Stimulated activated CD4-positive, alpha-beta T cell treated with anti-CD3 and anti-CD28 coated beads, Interleukin-12 subunit alpha, Interleukin-12 subunit beta, amount 100 ng/mL, for 48 hours (primary cell): Measurements from ENCODE around the gene TMBIM6.
"Not testable (repeated sequence)": the region's sequence is repeated elsewhere in the genome, so short reads cannot be mapped to it uniquely, and the experiment has no call there.

Experiments used
- DNase-seq, 3 donors: peaks; one replicate each; pipeline ENCODE4 v3.0.0-alpha.2; 2020; ENCODE audit warnings: low read depth in 2 of 3, low spot score in 1 of 3

The TMBIM6 gene, protein sequence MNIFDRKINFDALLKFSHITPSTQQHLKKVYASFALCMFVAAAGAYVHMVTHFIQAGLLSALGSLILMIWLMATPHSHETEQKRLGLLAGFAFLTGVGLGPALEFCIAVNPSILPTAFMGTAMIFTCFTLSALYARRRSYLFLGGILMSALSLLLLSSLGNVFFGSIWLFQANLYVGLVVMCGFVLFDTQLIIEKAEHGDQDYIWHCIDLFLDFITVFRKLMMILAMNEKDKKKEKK

GRCh38 chr12:49740930-49741881 lies at the start of gene TMBIM6:
Gene TMBIM6, plus strand, starts transcription at chr12:49741557. Its CDS starts 10,937 bp downstream, at chr12:49752494.
- DNase-seq = peak; percentile 98 to 99 (median 99)

DNA sequence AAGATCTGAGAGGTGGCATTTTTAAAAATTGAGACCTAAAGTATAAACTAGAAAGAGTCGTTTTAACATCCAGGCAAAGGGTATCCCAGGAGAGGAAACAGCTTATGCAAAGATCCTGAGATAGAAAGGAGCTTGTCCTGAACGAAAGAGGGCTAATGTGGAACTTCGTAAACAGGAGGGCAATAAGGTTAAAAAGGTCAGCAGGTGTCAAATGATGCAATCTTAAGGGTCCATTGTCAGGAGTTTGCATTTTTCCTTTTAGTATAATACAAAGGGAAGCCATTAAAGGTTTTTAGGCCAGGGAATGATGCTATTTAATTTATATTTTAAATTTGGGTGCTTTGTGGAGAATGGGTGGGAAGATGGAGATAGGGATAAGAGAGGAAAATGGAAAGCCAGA lies 48.5 kb upstream of the TMBIM6 start:
- no peak for DNase-seq

- DNase-seq = no peak
Measured at GRCh38 chr12:49693931-49694444, 47.4 kb upstream of the TMBIM6 start.

- no peak for DNase-seq
Measured at GRCh38 chr12:49696723-49697122, 44.6 kb upstream of the TMBIM6 start.

DNA sequence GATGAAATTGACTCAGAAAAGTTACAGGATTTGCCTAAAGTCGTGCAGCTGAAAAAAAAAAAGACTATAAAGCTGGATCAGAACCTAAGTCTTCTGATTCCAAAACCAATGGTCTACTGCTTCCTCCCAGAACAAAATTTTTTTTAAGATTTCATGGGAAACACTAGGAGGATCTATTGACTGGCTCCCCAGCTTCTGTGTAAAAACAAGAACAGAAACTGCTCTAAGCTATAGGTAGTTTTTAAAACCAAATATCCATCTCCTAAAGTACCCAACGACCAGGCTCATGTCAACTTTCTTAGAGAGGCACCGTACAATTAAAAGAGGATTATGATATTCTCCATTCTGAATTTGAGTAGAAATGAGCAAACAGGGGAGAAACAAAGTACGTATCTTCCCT lies 43.5 kb upstream of the TMBIM6 start:
- no peak for DNase-seq

GRCh38 chr12:49698619-49699545 lies 42.5 kb upstream of the TMBIM6 start:
- DNase-seq = peak; percentile 28 to 43 (median 35)

GRCh38 chr12:49702009-49702408 lies 39.3 kb upstream of the TMBIM6 start:
- DNase-seq = no peak

- DNase-seq = no peak
Measured at GRCh38 chr12:49702676-49703215, 38.6 kb upstream of the TMBIM6 start.

- DNase-seq = peak; percentile 30 to 46 (median 45)
Measured at GRCh38 chr12:49703647-49704137, 37.7 kb upstream of the TMBIM6 start.

GRCh38 chr12:49705479-49706134 lies 35.8 kb upstream of the TMBIM6 start:
- DNase-seq = peak in 1 of 3 donors; percentile 5

DNA sequence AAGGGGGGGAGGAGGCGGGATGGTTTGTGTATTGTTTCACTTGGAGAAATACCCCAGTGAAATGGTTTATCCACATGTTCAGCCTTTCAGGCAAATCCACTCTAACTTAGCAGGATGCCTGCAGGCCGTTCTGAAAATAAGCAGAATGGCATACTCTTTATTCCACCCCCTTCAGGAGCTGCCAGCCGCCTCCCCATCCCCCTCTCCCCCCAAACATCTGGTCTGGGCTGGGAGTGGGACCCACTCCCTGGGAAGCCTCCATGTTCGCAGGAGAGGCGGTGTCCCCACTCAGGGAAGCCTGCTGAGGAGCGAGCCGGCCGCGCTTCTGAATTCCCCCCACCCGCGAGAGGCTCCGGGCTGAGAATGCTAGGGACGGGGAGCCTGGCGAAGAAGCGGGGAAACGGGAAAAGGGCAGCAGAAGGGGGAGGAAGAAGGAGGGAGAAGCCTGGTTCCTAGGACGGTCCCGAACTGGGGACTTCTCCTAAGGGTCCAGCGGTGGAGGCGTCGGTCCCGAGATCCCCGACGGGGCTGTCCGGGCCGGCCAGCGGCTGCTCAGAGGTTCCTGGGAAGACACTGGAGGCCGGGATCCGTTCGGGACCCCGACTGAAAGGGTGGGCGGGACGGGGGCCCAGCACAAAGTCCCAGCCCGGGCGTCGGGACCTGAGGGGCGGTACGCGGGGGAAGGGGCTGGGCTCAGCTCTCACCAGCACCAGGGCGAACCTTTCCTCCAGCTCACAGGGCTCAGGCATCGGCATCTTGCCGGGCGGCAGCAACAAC lies 34.8 kb upstream of the TMBIM6 start:
- DNase-seq = no peak

GRCh38 chr12:49707128-49707811 lies 34.1 kb upstream of the TMBIM6 start, which contains the start of gene FMNL3:
Gene FMNL3, minus strand, starts transcription at chr12:49707405. Its CDS starts 225 bp downstream, at chr12:49707180.
- DNase-seq = peak; percentile 96 to 99 (median 99)

- DNase-seq = no peak
Measured at GRCh38 chr12:49707812-49708147, 33.6 kb upstream of the TMBIM6 start.

DNA sequence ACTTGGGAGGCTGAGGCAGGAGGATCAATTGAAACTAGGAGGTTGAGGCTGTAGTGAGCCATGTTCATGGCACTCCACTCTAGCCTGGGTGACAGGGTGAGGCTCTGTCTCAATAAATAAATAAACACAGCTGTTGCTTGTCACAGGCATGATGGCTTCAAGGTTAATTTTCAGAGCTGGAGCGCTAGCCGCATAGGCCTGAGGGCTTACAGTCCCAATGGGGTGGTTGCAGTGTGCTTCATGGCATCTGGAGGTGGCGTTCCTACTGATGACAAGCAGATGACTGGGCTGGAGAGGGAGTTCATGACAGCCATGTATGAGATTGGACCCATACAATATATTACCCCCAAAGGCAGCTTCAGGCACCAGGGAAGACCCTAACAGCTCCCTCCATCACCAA lies 32.5 kb upstream of the TMBIM6 start:
- no peak for DNase-seq

- not testable (repeated sequence) for DNase-seq
Measured at GRCh38 chr12:49713952-49714351, 27.4 kb upstream of the TMBIM6 start.

GRCh38 chr12:49716553-49716952 lies 24.8 kb upstream of the TMBIM6 start:
- DNase-seq = no peak

GRCh38 chr12:49717800-49718199 lies 23.6 kb upstream of the TMBIM6 start:
- not testable (repeated sequence) for DNase-seq

- no peak for DNase-seq
Measured at GRCh38 chr12:49720214-49720613, 21.1 kb upstream of the TMBIM6 start.
